ENCODE measurements around the gene ZC3H18. TPM values are rescaled to one million over a fixed set of nuclear protein-coding genes. Genes with fewer than 3 reads are reported as not detected.
"Not testable (repeated sequence)": the region's sequence is repeated elsewhere in the genome, so short reads cannot be mapped to it uniquely, and the experiment has no call there.

The ZC3H18 gene
- total and polyA plus RNA-seq, 3 experiments from 2014 or later: 21.6 to 102 (median 91.4) TPM

- Mint-ChIP-seq H3K27me3 (no peaks in the 10 kb centered on the region), H3K4me1 (peaks cover 18 to 28% (median 20%) of the 10 kb centered on the region in 3 donors), H3K27ac (peak overlapping the region in 5 of 8 donors; percentile 12 to 71 (median 33)), H3K36me3 (peaks cover 0 to 12% (median 2%) of the 10 kb centered on the region in 3 donors), H3K9me3 (no peaks in the 10 kb centered on the region), H3K4me3 (peak overlapping the region; percentile 36 to 87 (median 58))
- ChIA-PET CTCF (interaction anchor here (1.0 to 1.4 kb wide), 3 partner anchors 72 to 119 kb away, joined by 3 to 4 read pairs (median 3); no protein-coding TSS in a partner anchor), POLR2A (no interaction called here)
- Histone ChIP-seq H3K27me3 (ENCODE audit: insufficient read depth, low read length, poor library complexity, severe bottlenecking) (no peaks in the 10 kb centered on the region), H3K27ac (ENCODE audit: low read depth, low read length) (no peak overlapping the region), H3K36me3 (ENCODE audit: insufficient read depth, low read length) (no peaks in the 10 kb centered on the region), H3K4me1 (ENCODE audit: insufficient read depth, low read length) (peaks cover 14% of the 10 kb centered on the region), H3K4me3 (ENCODE audit: low read length) (no peak overlapping the region), H3K9me3 (ENCODE audit: low read length) (no peaks in the 10 kb centered on the region)
- DNase-seq: no peak
Measured at GRCh38 chr16:88665148-88665547, 94.9 kb downstream of the ZC3H18 start.

- no peak for DNase-seq
- Histone ChIP-seq H3K4me3 (ENCODE audit: low read length) (no peak overlapping the region), H3K36me3 (ENCODE audit: insufficient read depth, low read length) (no peaks in the 10 kb centered on the region), H3K9me3 (ENCODE audit: low read length) (no peaks in the 10 kb centered on the region), H3K27ac (ENCODE audit: low read depth, low read length) (no peak overlapping the region), H3K27me3 (ENCODE audit: insufficient read depth, low read length, poor library complexity, severe bottlenecking) (no peaks in the 10 kb centered on the region), H3K4me1 (ENCODE audit: insufficient read depth, low read length) (peaks cover 14% of the 10 kb centered on the region)
- Mint-ChIP-seq H3K4me3 (peak overlapping the region in 1 of 7 donors; percentile 87), H3K27me3 (no peaks in the 10 kb centered on the region), H3K4me1 (peaks cover 18 to 28% (median 20%) of the 10 kb centered on the region in 3 donors), H3K9me3 (no peaks in the 10 kb centered on the region), H3K36me3 (peaks cover 0 to 12% (median 2%) of the 10 kb centered on the region in 3 donors), H3K27ac (peak overlapping the region in 2 of 8 donors; percentile 26 to 71)
- ChIA-PET CTCF (interaction anchor here (0.8 to 1.0 kb wide), 2 partner anchors 46 to 118 kb away, joined by 3 read pairs; no protein-coding TSS in a partner anchor), POLR2A (no interaction called here)
Measured at GRCh38 chr16:88665570-88665969, 95.4 kb downstream of the ZC3H18 start.

- H3K4me1 ChIP-seq (ENCODE audit: insufficient read depth, low read length): peaks cover 8% of the 10 kb centered on the region
- Mint-ChIP-seq H3K36me3 (peaks cover 0 to 8% (median 2%) of the 10 kb centered on the region in 3 donors), H3K27ac (peak overlapping the region in 3 of 8 donors; percentile 25 to 66 (median 45)), H3K9me3 (no peaks in the 10 kb centered on the region), H3K4me3 (no peak overlapping the region), H3K27me3 (no peaks in the 10 kb centered on the region), H3K4me1 (peaks cover 6 to 14% (median 8%) of the 10 kb centered on the region in 3 donors)
- ChIA-PET CTCF (no interaction called here), POLR2A (interaction anchor here (0.7 to 1.4 kb wide), 2 partner anchors 48 to 51 kb away, joined by 3 read pairs; no protein-coding TSS in a partner anchor)
- H3K9me3 ChIP-seq (ENCODE audit: low read length): no peaks in the 10 kb centered on the region
- DNase-seq: no peak
- no peaks in the 10 kb centered on the region for H3K27me3 ChIP-seq (ENCODE audit: insufficient read depth, low read length, poor library complexity, severe bottlenecking)
- no peaks in the 10 kb centered on the region for H3K36me3 ChIP-seq (ENCODE audit: insufficient read depth, low read length)
- no peak overlapping the region for H3K4me3 ChIP-seq (ENCODE audit: low read length)
- H3K27ac ChIP-seq (ENCODE audit: low read depth, low read length): no peak overlapping the region
Measured at GRCh38 chr16:88667461-88667860, 97.3 kb downstream of the ZC3H18 start.

DNA sequence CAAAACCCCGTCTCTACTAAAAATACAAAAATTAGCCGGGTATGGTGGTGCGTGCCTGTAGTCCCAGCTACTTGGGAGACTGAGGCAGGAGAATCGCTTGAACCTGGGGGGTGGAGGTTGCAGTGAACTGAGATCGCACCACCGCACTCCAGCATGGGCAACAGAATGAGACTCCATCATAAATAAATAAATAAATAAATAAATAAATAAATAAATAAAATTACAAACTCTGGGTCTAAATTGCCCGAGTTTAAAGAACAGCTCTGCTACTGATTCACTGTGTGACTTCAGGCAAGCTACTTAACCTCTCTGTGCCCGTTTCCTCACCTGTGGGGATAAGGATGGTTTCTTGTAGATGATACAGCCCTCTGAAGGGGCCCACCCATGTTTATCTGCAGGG lies 99.3 kb downstream of the ZC3H18 start:
- CTCF ChIA-PET: interaction anchor here (1.2 to 1.5 kb wide), 2 partner anchors 16 to 37 kb away, joined by 3 to 4 read pairs; no protein-coding TSS in a partner anchor
- H3K27me3 ChIP-seq (ENCODE audit: insufficient read depth, low read length, poor library complexity, severe bottlenecking); H3K4me1 Mint-ChIP-seq; POLR2A ChIA-PET; H3K4me1 ChIP-seq (ENCODE audit: insufficient read depth, low read length); H3K4me3 ChIP-seq (ENCODE audit: low read length); DNase-seq; H3K4me3 Mint-ChIP-seq; H3K9me3 ChIP-seq (ENCODE audit: low read length); H3K27ac ChIP-seq (ENCODE audit: low read depth, low read length); H3K27ac Mint-ChIP-seq; H3K36me3 ChIP-seq (ENCODE audit: insufficient read depth, low read length); H3K36me3 Mint-ChIP-seq; H3K27me3 Mint-ChIP-seq; H3K9me3 Mint-ChIP-seq: not testable (repeated sequence)

- no peaks in the 10 kb centered on the region for H3K9me3 Mint-ChIP-seq
- H3K27ac ChIP-seq (ENCODE audit: low read depth, low read length): no peak overlapping the region
- H3K4me3 ChIP-seq (ENCODE audit: low read length): no peak overlapping the region
- DNase-seq: no peak
- H3K36me3 Mint-ChIP-seq: peaks cover 0 to 10% (median 2%) of the 10 kb centered on the region in 3 donors
- no peaks in the 10 kb centered on the region for H3K9me3 ChIP-seq (ENCODE audit: low read length)
- CTCF ChIA-PET: interaction anchor here (1.2 to 1.5 kb wide), 3 partner anchors 15 to 68 kb away, joined by 3 to 4 read pairs (median 3); no protein-coding TSS in a partner anchor
- H3K4me1 Mint-ChIP-seq: peaks cover 2 to 3% (median 3%) of the 10 kb centered on the region in 3 donors
- no peaks in the 10 kb centered on the region for H3K27me3 Mint-ChIP-seq
- no peaks in the 10 kb centered on the region for H3K27me3 ChIP-seq (ENCODE audit: insufficient read depth, low read length, poor library complexity, severe bottlenecking)
- no peaks in the 10 kb centered on the region for H3K36me3 ChIP-seq (ENCODE audit: insufficient read depth, low read length)
- no peaks in the 10 kb centered on the region for H3K4me1 ChIP-seq (ENCODE audit: insufficient read depth, low read length)
- H3K4me3 Mint-ChIP-seq: no peak overlapping the region
- H3K27ac Mint-ChIP-seq: peak overlapping the region in 1 of 8 donors; percentile 38
- POLR2A ChIA-PET: interaction anchor here (1.0 kb wide), 1 partner anchor 34 kb away, joined by 3 read pairs; no protein-coding TSS in a partner anchor
Measured at GRCh38 chr16:88669980-88670379, 99.8 kb downstream of the ZC3H18 start.

- CTCF ChIA-PET: interaction anchor here (1.1 to 1.6 kb wide), 3 partner anchors 8 to 13 kb away, joined by 3 to 4 read pairs (median 3); no protein-coding TSS in a partner anchor
- no peaks in the 10 kb centered on the region for H3K9me3 ChIP-seq (ENCODE audit: low read length)
- Mint-ChIP-seq H3K27ac (no peak overlapping the region), H3K4me1 (peaks cover 0 to 2% (median 0%) of the 10 kb centered on the region in 3 donors), H3K27me3 (no peaks in the 10 kb centered on the region), H3K36me3 (peaks cover 0 to 16% (median 0%) of the 10 kb centered on the region in 3 donors), H3K4me3 (no peak overlapping the region), H3K9me3 (no peaks in the 10 kb centered on the region)
- H3K27ac ChIP-seq (ENCODE audit: low read depth, low read length): no peak overlapping the region
- H3K4me1 ChIP-seq (ENCODE audit: insufficient read depth, low read length): no peaks in the 10 kb centered on the region
- no peak overlapping the region for H3K4me3 ChIP-seq (ENCODE audit: low read length)
- no peak for DNase-seq
- POLR2A ChIA-PET: no interaction called here
- no peaks in the 10 kb centered on the region for H3K27me3 ChIP-seq (ENCODE audit: insufficient read depth, low read length, poor library complexity, severe bottlenecking)
- no peaks in the 10 kb centered on the region for H3K36me3 ChIP-seq (ENCODE audit: insufficient read depth, low read length)
Measured at GRCh38 chr16:88671806-88672205, 101.6 kb downstream of the ZC3H18 start.

- Mint-ChIP-seq H3K9me3 (no peaks in the 10 kb centered on the region), H3K4me1 (no peaks in the 10 kb centered on the region), H3K27ac (no peak overlapping the region), H3K27me3 (no peaks in the 10 kb centered on the region), H3K36me3 (peaks cover 0 to 25% (median 0%) of the 10 kb centered on the region in 3 donors), H3K4me3 (no peak overlapping the region)
- Histone ChIP-seq H3K4me3 (ENCODE audit: low read length) (no peak overlapping the region), H3K36me3 (ENCODE audit: insufficient read depth, low read length) (peaks cover 8% of the 10 kb centered on the region), H3K9me3 (ENCODE audit: low read length) (no peaks in the 10 kb centered on the region), H3K27ac (ENCODE audit: low read depth, low read length) (no peak overlapping the region), H3K4me1 (ENCODE audit: insufficient read depth, low read length) (no peaks in the 10 kb centered on the region), H3K27me3 (ENCODE audit: insufficient read depth, low read length, poor library complexity, severe bottlenecking) (no peaks in the 10 kb centered on the region)
- ChIA-PET CTCF (interaction anchor here (1.1 to 1.6 kb wide), 2 partner anchors 9 to 12 kb away, joined by 3 to 4 read pairs; no protein-coding TSS in a partner anchor), POLR2A (no interaction called here)
- no peak for DNase-seq
Measured at GRCh38 chr16:88672776-88673175, 102.6 kb downstream of the ZC3H18 start.

- no peaks in the 10 kb centered on the region for H3K9me3 Mint-ChIP-seq
- H3K9me3 ChIP-seq (ENCODE audit: low read length): no peaks in the 10 kb centered on the region
- H3K4me3 ChIP-seq (ENCODE audit: low read length): no peak overlapping the region
- no peak overlapping the region for H3K4me3 Mint-ChIP-seq
- no peaks in the 10 kb centered on the region for H3K4me1 Mint-ChIP-seq
- H3K27me3 Mint-ChIP-seq: no peaks in the 10 kb centered on the region
- no peak for DNase-seq
- no peaks in the 10 kb centered on the region for H3K27me3 ChIP-seq (ENCODE audit: insufficient read depth, low read length, poor library complexity, severe bottlenecking)
- H3K4me1 ChIP-seq (ENCODE audit: insufficient read depth, low read length): no peaks in the 10 kb centered on the region
- H3K36me3 Mint-ChIP-seq: peaks cover 0 to 35% (median 0%) of the 10 kb centered on the region in 3 donors
- peaks cover 14% of the 10 kb centered on the region for H3K36me3 ChIP-seq (ENCODE audit: insufficient read depth, low read length)
- ChIA-PET POLR2A (no interaction called here), CTCF (no interaction called here)
- no peak overlapping the region for H3K27ac ChIP-seq (ENCODE audit: low read depth, low read length)
- no peak overlapping the region for H3K27ac Mint-ChIP-seq
Measured at GRCh38 chr16:88673716-88674379, 103.6 kb downstream of the ZC3H18 start.
